Stimulated activated CD8-positive, alpha-beta memory T cell treated with anti-CD3 and anti-CD28 coated beads, Interleukin-7, amount 100 ng/mL, for 48 hours (primary cell): ENCODE data around the gene PTPRE.
A peak's percentile ranks its signal among the peaks of the same experiment; 100 is the strongest.

Source experiments
- DNase-seq, 2 donors: peaks; one replicate each; pipeline ENCODE4 v3.0.0-alpha.2; 2020; ENCODE audit warnings: low read depth in 1 of 2; ENCODE audit errors: extremely low read depth in 1 of 2

The PTPRE gene

DNA sequence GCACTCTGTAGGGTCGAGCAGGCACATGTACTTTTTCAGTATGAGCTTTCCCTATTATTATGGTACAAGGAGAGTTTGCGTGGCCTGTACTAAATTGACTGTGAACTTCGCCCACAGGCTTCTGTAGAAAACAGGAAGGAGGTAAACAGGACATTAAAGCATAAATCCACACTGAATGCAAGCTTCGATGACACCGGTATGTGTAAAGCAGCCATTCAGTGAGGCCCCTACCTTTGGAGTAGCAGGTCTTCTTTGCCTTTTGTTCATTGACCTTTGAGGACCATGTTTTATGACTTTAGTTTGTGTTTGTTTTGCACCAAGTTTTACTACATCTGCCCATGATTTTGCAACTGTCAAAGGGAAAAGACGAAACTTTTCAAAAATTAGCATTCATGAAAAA, 204.8 kb downstream of the PTPRE start:
- no peak for DNase-seq

DNA sequence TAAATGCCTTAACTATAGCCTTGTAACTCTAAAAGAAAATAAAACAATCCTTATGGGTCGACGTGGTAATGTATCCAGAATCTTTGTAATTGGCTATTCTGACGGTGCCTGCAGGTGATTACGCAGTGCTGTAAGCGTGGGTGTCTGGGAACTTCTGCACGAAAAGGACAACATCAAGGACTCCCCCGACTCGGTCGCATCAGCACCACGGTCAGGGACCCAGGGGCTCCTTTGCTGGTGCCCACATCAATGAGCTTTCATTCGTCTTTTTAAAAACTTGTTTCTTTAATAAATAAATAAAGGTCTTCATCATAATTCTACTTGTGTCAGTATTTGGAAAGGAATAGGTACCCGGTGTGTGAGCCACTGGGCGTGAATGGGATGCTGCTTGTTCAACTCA, 206.1 kb downstream of the PTPRE start:
- no peak for DNase-seq

DNA sequence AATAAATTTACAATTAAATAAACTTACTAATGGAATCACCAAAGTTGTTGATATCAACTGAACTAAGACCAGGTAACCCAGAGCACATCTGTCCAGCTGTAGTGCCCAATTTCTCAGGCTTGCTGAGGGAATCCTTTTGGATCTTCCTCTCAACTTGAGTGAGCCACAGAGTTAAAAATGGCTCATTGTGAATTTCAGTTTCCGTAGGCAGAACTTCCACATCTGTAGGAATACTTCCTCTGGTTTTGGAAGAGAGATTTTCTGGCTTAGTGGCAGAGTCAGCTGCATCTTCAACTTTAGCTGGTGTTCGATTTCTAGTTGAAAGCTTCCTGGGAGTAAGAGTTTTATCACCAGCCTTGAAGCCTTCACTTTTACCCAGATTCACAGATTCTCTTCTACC, 208.0 kb downstream of the PTPRE start:
- no peak for DNase-seq

DNA sequence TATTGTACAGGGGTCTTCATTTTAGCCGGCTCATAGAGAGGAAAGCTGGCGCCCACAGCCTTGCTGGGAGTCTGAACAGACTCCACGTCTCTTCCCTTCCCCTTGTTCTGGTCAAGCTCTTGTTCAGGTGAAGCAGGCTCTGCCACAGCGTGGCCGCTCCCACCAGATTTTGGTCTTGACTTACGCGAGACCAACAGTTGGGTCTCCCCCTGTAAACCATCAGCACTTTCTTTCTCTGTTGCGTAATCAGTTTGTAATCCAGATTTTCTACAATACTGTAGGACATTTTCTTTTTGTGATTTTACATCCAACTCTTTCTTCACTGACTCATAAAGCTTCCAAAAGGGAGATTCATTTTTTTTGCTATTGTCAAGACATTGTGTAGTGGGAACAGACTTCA, 208.5 kb downstream of the PTPRE start:
- no peak for DNase-seq

DNA sequence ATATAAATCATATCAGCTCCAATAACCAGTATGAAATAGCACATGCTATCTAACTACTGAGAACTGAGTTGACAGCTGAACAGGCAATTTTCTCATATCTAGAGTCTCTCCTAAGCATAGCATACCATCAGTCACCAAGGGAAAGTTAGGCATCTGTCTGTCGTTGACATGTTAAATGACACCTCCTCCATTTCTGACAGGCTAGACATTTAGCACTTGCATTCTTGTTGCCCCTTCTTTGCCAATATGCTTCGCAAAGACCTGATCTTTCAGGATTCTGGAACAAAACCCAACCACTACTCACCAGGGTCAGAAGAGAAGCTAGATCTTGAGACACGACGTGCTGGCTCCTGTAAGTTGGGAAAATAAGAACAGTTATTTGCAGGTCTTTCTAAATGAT, 209.3 kb downstream of the PTPRE start:
- DNase-seq, result no peak

DNA sequence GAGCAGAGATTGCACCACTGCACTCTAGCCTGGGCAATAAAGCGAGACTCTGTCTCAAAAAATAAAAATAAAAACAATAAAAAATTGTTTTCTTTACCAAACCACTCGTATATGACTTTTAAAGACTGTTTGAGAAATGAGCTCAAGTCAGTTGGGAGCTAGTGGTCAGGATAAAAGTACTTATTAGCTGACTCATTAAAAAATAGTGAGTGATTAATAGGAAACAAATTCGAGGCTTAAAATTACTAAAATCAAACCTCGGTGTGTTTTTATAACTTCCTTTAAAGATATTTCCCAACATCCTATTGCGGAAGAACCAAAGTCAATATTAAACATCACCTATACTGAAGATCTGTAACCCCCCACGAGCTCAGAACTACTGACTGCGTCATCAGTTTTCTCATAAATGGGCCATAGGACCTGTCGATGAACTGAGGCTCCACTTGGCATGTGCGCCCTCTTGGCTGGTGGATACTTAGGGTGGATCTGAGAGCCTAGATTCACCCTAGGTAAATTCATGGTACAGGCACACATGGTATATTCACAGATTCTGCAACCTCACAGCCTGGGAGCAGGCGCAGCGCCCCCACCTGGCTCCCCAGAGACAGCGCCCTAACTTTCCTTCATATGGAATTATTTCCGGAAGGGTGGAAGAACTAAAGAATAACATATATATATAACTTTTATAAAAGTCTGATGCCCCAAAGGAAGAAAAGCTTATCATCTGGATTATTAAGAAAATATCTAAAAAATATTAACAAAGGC, 210.1 kb downstream of the PTPRE start:
- no peak for DNase-seq

DNA sequence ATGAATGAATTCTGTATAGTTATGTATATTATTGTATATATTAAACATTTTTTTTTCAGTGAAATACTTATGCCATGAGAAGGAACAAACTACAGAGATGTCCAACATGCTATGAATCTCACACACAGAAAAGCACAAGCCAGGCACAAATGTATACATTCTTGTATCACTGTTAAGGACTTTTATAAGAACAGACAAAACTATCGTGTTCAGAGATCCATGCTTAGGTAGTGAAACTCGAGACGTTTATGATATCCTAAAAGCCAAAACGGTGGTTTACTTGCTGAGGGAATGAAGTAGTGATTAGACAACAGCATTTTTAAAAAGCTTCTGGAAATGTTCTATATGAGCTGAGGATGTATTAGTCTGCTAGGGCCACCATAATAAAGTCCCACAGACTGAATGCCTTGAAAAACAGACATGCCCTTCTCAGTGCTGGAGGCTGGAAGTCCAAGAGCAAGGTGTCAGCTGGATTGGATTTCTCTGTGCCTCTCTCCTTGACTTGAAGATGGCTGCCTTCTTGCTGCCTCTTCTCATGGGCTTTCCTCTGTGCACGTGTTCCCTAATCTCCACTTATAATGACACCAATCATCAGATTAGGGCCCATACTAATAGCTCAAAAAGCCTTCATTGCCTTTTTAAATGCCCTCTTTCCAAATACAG, 215.0 kb downstream of the PTPRE start:
- DNase-seq, result no peak

DNA sequence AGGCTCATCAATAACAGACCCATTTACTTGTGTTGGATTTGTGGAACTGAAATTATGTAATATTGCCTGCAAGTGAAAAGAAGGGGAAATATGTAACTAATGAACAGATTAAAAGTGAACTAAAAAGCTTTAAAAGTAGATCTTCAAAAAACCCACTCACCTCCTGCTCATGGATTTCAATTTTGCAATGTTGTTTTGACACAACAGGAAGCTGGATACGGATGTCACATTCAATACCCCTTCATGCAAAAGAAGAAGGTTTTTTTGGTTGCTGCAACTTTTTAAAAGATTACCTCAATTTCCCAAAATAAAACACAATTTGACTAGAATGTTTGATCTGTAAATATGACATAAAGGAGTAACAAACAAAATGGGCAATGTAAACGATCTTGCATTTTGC, 216.0 kb downstream of the PTPRE start:
- DNase-seq, result no peak

DNA sequence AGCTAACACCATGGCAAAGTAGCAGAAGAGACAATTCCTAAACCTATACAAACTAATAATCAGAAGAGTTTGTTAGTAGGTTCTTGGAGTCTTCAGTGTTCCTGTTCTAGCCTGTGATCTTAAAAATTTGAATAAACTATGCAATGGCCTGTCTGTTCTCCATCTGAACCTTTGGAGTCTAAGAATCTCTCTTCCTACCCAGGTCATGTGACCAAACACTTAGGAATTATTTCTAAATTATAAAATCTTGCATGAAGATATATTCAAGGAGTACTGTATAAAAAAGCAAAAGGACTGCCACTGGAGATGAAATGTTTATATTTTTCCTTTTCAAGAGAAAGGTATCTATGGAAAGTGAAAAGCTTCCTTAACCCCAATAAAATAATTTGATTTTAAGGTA, 216.9 kb downstream of the PTPRE start:
- DNase-seq, result no peak

DNA sequence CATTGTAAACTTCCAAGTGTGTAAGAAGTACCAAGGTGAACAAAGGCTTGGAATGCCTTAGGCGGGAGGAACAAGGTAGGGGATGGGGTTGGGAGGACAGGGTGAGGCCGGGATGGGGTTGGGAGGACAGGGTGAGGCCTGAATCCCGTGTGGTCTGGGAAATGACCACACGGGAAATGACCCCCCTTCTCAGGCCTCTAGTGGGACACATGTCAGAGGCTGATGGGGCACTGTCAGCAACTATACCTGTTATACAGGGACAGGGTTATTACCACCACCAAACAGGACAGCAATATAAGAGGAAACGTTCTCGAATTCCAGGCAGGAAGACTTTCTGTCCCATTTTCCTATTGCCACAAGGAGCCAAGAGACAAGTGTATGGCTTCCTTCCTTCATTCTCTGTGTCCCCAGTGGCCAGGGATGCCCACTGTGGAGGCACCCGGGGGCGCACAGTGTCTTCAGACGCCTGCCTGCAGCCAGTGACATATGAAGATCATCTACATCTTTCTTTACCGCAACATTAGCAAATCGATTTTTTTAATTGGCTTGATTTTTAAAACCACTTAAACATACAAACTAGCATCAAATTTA, 218.0 kb downstream of the PTPRE start:
- DNase-seq, result no peak

DNA sequence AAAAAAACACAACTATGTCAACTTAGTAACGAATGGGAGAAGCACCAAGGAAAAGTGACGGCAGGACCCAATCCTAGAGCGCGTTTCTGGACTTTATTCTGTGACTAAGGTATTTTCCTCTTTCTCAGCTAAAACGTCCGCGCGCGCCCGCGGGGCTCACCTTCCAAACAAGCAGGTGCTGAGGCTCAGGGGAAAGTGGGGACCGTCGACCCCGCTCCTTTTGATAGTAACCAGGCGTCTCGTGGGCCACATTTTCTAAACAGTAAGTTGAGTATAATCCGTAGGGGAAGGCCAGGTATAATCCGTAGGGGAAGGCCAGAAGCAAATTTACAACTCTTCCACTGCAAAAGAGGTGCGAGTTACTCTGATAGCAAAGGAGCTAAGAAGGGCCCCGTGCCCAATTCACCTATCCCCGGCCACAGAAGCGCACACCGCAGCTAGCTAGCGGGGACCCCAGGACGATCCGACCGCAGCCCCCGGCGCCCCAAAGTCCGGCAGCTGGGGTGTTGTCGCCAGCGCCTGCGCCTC, 218.6 kb downstream of the PTPRE start:
- DNase-seq, result no peak

DNA sequence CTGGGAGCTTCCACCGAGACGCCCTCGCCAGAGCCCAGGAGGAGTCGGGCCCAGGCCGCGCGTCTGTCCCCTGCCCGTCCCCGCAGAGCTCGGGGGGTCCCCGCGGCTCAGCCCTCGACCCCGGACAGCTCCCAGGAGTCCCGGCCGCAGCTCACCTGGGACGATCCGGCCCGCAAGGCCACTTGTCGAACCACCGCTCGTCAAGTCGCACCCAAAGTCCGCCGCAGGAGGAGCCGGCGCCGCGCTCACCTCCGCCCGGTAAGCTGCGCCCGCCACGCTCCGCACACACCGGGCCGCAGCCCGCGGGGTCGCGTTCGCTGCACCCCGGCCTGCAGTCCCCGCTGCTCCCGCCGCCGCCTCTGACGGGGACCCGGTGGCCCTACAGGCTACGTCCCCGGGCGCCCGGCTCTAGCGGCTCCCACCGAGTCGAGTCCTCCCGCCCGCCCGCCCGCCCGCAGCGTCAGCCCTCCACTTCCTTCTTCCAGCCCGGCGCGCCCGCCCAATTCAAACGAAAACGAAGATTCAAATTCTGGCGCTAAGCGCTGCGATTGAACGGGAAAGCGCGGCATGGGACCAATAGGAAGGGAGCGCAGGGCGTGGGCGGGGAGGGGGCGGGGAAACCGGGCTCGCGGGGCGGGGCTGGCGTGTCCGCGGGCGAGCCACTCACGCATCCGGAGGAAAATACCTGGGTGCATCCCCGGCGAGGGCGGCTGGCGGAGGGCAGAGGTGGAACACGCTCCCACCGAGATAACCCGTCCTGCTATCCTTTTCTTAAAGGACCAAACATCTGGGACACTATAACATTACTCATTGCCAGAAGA, 219.3 kb downstream of the PTPRE start, which contains the start of gene MKI67:
TSS of gene MKI67 (minus strand) at position 480 of the 821 bp plus-strand sequence. CDS start 756 bp downstream, outside the sequence.
- peak; percentile 81 to 84 for DNase-seq

DNA sequence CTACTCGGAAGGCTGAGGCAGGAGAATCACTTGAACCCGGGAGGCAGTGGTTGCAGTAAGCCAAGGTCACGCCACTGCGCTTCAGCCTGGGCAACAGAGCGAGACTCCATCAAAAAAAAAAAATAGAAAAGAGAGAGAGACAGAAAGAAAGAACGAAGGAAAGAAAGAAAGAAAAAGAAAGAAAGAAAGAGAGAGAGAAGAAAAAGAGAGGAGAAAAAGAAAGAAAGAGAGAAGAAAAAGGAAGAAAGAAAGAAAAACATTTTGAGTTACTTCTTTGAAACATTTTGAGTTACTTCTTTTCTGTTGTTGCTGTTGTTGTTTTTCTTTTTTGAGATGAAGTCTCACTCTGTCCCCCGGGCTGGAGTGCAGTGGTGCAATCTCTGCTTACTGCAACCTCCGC, 221.7 kb downstream of the PTPRE start:
- no peak for DNase-seq

DNA sequence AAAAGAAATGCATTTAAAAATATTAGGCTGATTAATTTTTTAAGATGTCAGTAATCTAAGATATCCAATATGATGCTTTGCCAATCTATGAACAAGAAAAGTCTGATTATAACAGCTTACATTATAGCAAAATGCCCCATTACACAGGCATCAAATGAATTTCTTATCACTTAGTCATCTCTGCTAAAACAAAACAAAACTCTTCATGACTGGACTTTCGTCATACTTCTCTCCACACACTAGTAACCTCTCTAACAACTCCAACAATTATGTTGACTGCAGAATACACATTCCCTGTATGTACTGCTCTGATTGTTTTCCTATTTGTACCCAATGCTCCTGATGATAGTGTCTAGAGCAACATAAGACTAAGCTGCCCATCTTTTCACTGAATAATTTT, 223.1 kb downstream of the PTPRE start:
- no peak for DNase-seq
